Upper lobe of left lung (tissue), 6 donors: Measurements from ENCODE around the gene ZNF185. TPM values are rescaled to one million over a fixed set of nuclear protein-coding genes. Genes with fewer than 3 reads are reported as not detected.

Source experiments
- ATAC-seq, 2 donors: fragments of 200-7000 bp; cut with Tn5 transposase; one replicate each; pipeline ENCODE4 v1.9.1; 2022; ENCODE audit warnings: mild to moderate bottlenecking in 2 of 2, moderate library complexity in 2 of 2; ENCODE audit not compliant: low FRiP score in 2 of 2
- DNase-seq, 2 donors: peaks; one replicate each; pipeline ENCODE4 v3.0.0-alpha.2; 2019 to 2020
- H3K27ac ChIP-seq, 4 donors: fragments of 200-600 bp; sonication (generic); one replicate each; pipeline ENCODE4 v1.5.1; 2016 to 2019
- H3K27me3 ChIP-seq, 4 donors: fragments of 200-600 bp; sonication (generic); one replicate each; pipeline ENCODE4 v1.5.1; 2017 to 2019
- H3K36me3 ChIP-seq, 4 donors: fragments of 200-600 bp; sonication (generic); one replicate each; pipeline ENCODE4 v1.5.1; 2016 to 2019
- H3K4me1 ChIP-seq, 4 donors: fragments of 200-600 bp; sonication (generic); one replicate each; pipeline ENCODE4 v1.5.1; 2018 to 2019
- H3K4me3 ChIP-seq, 4 donors: fragments of 200-600 bp; sonication (generic); one replicate each; pipeline ENCODE4 v1.5.1; 2017 to 2019; ENCODE audit warnings: mild to moderate bottlenecking in 2 of 4, moderate library complexity in 1 of 4
- H3K9me3 ChIP-seq, 4 donors: fragments of 200-600 bp; sonication (generic); one replicate each; pipeline ENCODE4 v1.5.1; 2018 to 2019
- EP300 ChIP-seq, 4 donors: sonication (generic); formaldehyde crosslinking; IDR thresholded peaks; one replicate each; pipeline ENCODE4 v1.5.1; 2017; ENCODE audit warnings: antibody characterized with exemption in 4 of 4, control low read depth in 2 of 4
- POLR2A ChIP-seq, 4 donors: fragments of 450-650 bp; IDR thresholded peaks; one replicate each; pipeline ENCODE4 v1.5.1; 2016 to 2017; ENCODE audit warnings: antibody characterized with exemption in 4 of 4, mild to moderate bottlenecking in 2 of 4
- POLR2AphosphoS5 ChIP-seq, 2 donors: sonication (generic); formaldehyde crosslinking; IDR thresholded peaks; one replicate each; pipeline ENCODE4 v1.5.1; 2017; ENCODE audit warnings: antibody characterized with exemption in 2 of 2
- WGBS, 2 donors: methylation state at CpG; one replicate each; pipeline ENCODE4 v1.1.5; 2017 to 2018; 5-methylcytosine and 5-hydroxymethylcytosine counted together
- total RNA-seq, 6 donors: library from RNA; depleted of rRNA in 4 of 6; stranded (reverse); fragments of >200 nt in 4 of 6; gene quantifications; one replicate each; pipeline versions ENCODE4 v1.1.0 to v1.2.1, GENCODE V29; 2016 to 2021
- TF ChIP-seq, protein P1 (sequence below), 6 experiments: fragments of 450-650 bp in 4 of 6; fragments of 200-600 bp in 2 of 6; sonication (generic) in 2 of 6; IDR thresholded peaks; one replicate each; pipeline ENCODE4 v1.5.1; 2016 to 2019; ENCODE audit warnings: antibody characterized with exemption in 6 of 6
- donor health status: DM: no; HTN: no; CAD: no; lungs with moderate emphysema.
- donor health status: DM: no; HTN: yes; CAD: no; lungs with severe emphysema.

Gene ZNF185
- 10 to 100 TPM; 13.6 to 26.4 (median 19.9) TPM for total RNA-seq

DNA sequence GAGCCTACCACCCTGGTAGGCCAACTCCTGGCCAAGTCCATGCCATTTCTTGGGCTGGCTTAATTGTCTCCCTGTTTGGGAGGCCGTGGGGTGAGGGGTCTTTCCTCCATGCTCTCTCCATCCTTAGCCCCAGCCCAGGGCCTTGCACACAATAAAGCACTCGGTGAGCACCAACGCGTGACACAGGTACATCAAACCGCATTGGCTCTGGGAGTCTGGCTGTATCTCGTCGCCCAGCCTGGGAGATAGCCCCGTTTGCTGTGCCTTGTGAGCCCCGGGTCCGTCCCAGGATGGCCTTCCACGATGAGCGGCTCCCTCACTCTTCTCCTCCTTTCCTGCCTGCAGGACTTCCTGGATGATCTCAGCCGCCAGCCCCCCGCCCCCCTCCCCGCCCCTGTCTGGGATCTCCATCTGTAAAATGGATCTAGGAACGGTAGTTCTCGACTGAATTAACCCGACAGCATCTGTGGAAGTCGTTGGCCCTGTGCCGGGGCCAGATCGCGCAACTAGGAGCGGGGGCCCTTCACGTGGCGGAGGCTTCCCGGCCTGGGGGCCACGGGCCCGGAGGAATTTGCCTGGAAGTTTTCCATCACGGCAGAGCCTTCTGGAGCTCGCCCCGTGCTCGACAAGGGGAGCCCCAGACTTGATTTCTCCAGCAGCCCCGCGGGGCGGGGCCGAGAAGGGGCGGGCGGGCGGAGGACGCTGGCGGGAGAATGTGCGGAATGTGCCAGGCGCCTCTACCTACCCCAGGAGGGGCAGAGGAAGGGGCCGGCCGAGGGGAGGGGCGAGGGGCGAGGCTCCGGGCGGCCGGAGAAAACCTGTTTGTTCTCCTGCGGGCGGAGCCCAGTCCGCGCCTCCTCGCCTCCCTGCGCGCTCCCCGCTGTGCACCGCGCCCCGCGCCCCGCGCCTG, at the start of gene ZNF185:
Gene ZNF185 (plus strand): TSS at position 846 of the 910 bp plus-strand sequence. CDS start 16,423 bp downstream, outside the sequence.
- Histone ChIP-seq H3K36me3 (no peaks in the 10 kb centered on the region), H3K4me3 (peak within 1 kb of the TSS in 3 of 4 donors; percentile 34 to 44 (median 44)), H3K4me1 (peaks cover 0 to 14% (median 0%) of the 10 kb centered on the region in 4 donors), H3K27me3 (no peaks in the 10 kb centered on the region), H3K9me3 (no peaks in the 10 kb centered on the region), H3K27ac (no peak within 1 kb of the TSS)
- TF ChIP-seq, protein P1, sequence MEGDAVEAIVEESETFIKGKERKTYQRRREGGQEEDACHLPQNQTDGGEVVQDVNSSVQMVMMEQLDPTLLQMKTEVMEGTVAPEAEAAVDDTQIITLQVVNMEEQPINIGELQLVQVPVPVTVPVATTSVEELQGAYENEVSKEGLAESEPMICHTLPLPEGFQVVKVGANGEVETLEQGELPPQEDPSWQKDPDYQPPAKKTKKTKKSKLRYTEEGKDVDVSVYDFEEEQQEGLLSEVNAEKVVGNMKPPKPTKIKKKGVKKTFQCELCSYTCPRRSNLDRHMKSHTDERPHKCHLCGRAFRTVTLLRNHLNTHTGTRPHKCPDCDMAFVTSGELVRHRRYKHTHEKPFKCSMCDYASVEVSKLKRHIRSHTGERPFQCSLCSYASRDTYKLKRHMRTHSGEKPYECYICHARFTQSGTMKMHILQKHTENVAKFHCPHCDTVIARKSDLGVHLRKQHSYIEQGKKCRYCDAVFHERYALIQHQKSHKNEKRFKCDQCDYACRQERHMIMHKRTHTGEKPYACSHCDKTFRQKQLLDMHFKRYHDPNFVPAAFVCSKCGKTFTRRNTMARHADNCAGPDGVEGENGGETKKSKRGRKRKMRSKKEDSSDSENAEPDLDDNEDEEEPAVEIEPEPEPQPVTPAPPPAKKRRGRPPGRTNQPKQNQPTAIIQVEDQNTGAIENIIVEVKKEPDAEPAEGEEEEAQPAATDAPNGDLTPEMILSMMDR (IDR thresholded peaks at IDR 0.05), result no peak
- no peak for TF ChIP-seq POLR2A (IDR thresholded peaks at IDR 0.05)
- no peak for TF ChIP-seq POLR2AphosphoS5 (IDR thresholded peaks at IDR 0.05)
- TF ChIP-seq EP300 (IDR thresholded peaks at IDR 0.05), result no peak
- ATAC-seq, result peak; percentile 56 to 61
- 5 to 48% methylated on average over 4 to 63 of the region's 64 CpGs for WGBS, 2 donors
- peak; percentile 63 to 92 for DNase-seq

DNA sequence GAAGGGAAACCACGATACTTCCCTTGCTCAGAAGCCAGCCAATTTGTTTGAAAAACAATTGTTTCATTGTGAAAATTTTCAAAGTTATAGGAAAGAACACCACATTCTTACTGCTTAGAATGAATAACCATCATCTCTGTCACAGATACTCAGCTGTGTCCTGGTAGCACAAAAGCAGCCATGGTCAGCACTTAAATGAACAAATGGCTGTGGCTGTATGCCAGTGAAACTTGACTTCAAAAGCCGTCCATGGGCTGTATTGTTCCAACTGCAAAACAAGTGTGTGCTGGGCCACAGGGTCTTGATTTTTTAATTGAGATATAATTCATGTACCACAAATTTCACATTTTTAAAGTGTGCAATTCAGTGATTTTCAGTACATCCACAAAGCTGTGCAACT, 47.4 kb upstream of the ZNF185 start:
- DNase-seq (no peak), ATAC-seq (no peak)
- Histone ChIP-seq H3K4me1 (no peaks in the 10 kb centered on the region), H3K36me3 (peaks cover 0 to 27% (median 3%) of the 10 kb centered on the region in 4 donors), H3K9me3 (no peaks in the 10 kb centered on the region), H3K27ac (no peak overlapping the region), H3K27me3 (no peaks in the 10 kb centered on the region), H3K4me3 (no peak overlapping the region)
- TF ChIP-seq EP300 (IDR thresholded peaks at IDR 0.05) (no peak), POLR2AphosphoS5 (IDR thresholded peaks at IDR 0.05) (no peak), POLR2A (IDR thresholded peaks at IDR 0.05) (no peak)
- TF ChIP-seq, protein P1 (IDR thresholded peaks at IDR 0.05), result no peak
- 74 to 94% methylated on average over 2 of the region's 2 CpGs for WGBS, 2 donors

DNA sequence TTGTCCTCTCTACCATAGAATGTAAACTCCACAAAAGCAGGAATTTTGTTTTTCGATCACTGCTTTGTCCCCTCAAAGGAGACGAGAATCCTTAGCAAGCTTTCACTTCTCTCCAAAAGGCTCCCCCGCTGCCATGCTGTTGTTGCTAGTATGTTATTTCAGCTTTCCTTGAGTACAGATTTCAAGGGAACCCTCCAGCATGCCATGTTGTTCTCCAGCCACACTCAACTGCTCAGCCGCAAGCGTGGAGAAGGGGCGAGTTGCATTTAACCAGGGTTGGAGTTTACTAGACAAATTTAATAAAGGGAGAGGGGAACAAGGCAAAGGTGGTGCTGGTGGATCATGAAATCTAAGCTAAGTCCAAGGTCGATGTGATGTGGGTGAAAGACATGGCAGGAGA, 43.9 kb upstream of the ZNF185 start:
- DNase-seq (no peak), ATAC-seq (no peak)
- no peak for TF ChIP-seq POLR2A (IDR thresholded peaks at IDR 0.05)
- Histone ChIP-seq H3K4me3 (no peak overlapping the region), H3K27me3 (no peaks in the 10 kb centered on the region), H3K27ac (no peak overlapping the region), H3K9me3 (no peaks in the 10 kb centered on the region), H3K4me1 (no peaks in the 10 kb centered on the region), H3K36me3 (peaks cover 0 to 29% (median 7%) of the 10 kb centered on the region in 4 donors)
- WGBS, 2 donors, result 91 to 96% methylated on average over 7 of the region's 7 CpGs

DNA sequence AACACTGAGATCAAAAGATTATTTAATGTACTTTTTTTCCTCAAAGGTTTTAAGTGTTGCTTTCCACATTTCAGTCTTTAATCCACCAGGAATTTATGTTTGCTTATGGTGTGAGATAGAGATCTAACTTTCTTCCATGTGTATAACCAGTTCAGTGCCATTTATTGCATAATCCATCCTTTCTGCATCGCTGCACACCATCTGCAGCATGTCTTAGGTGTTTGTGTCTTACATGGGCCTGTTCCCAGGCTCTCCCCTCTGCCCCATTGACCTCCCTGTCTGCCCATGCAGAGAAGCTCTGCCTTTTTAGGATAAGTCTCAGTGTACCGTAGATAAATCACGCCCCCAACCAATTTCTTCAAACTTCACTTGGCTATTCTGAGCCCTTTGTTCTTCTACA, 36.8 kb upstream of the ZNF185 start:
- H3K4me3 ChIP-seq, result no peak overlapping the region
- no peak overlapping the region for H3K27ac ChIP-seq
- WGBS, 2 donors, result 83 to 84% methylated on average over 3 of the region's 3 CpGs
- no peaks in the 10 kb centered on the region for H3K4me1 ChIP-seq
- no peaks in the 10 kb centered on the region for H3K9me3 ChIP-seq
- no peak for TF ChIP-seq POLR2A (IDR thresholded peaks at IDR 0.05)
- TF ChIP-seq, protein P1 (IDR thresholded peaks at IDR 0.05), result no peak
- H3K27me3 ChIP-seq, result no peaks in the 10 kb centered on the region
- DNase-seq (no peak), ATAC-seq (no peak)
- H3K36me3 ChIP-seq, result peaks cover 0 to 44% (median 16%) of the 10 kb centered on the region in 4 donors

DNA sequence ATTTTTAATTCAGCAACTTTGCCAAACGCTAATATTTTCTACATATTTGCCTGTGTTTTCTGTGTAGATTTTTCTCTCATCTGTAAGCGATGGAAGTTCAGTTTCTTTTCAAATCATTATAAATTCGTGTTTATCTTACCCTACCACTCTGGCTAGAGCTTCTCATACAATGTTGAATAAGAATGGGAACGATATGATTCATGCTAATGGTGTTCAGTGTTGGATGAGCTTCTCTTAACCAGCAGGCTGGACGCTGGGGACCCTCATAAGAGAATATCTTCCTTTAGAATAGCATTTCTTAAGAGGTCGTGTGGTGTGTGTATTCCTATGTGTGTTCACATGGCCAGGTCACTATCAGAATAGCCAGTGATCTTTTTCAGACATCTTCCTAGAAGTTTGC, 36.0 kb upstream of the ZNF185 start:
- H3K36me3 ChIP-seq, result peaks cover 0 to 51% (median 18%) of the 10 kb centered on the region in 4 donors
- ATAC-seq (no peak), DNase-seq (no peak)
- no peaks in the 10 kb centered on the region for H3K4me1 ChIP-seq
- no peaks in the 10 kb centered on the region for H3K9me3 ChIP-seq
- H3K27me3 ChIP-seq, result no peaks in the 10 kb centered on the region
- WGBS, 2 donors, result 88 to 92% methylated on average over 6 of the region's 6 CpGs
- TF ChIP-seq EP300 (IDR thresholded peaks at IDR 0.05) (no peak), POLR2AphosphoS5 (IDR thresholded peaks at IDR 0.05) (no peak), POLR2A (IDR thresholded peaks at IDR 0.05) (no peak)
- TF ChIP-seq, protein P1 (IDR thresholded peaks at IDR 0.05), result no peak
- no peak overlapping the region for H3K4me3 ChIP-seq
- H3K27ac ChIP-seq, result no peak overlapping the region
